Measurements from ENCODE around the gene PALM.

GRCh38 chr19:791567-792305 lies 83.0 kb downstream of the PALM start:
- TF ChIP-seq EP300 (IDR thresholded peaks at IDR 0.05; ENCODE audit: borderline replicate concordance) (no peak), TAF1 (IDR thresholded peaks at IDR 0.05; ENCODE audit: low read depth) (no peak)
